ENCODE data around the gene KCNQ1. TPM values are rescaled to one million over a fixed set of nuclear protein-coding genes. Genes with fewer than 3 reads are reported as not detected.

Gene KCNQ1
- total and polyA plus RNA-seq, 12 donors: 11.0 to 447 (median 320) TPM

DNA sequence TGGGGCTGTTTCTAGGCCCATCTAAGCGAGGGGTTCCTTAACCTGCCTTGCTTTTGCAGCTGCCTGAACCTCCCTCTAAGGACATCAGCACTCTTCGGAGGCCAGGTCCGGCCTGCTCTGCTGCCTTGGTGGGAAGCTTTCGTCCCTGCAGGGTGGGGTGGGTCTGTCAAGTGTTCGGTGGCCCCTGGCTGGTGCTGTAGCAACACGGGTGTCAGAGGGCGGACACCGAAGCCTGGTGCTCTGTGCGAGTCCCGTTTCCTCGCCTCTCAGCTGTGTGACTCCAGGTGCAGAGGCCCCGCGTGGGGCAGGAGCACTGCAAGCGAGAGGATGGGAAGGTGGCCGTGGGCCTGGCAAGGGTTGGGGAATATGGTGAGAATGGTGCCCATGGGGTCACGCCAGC lies 376.2 kb downstream of the KCNQ1 start:
- TF ChIP-seq, protein P1, sequence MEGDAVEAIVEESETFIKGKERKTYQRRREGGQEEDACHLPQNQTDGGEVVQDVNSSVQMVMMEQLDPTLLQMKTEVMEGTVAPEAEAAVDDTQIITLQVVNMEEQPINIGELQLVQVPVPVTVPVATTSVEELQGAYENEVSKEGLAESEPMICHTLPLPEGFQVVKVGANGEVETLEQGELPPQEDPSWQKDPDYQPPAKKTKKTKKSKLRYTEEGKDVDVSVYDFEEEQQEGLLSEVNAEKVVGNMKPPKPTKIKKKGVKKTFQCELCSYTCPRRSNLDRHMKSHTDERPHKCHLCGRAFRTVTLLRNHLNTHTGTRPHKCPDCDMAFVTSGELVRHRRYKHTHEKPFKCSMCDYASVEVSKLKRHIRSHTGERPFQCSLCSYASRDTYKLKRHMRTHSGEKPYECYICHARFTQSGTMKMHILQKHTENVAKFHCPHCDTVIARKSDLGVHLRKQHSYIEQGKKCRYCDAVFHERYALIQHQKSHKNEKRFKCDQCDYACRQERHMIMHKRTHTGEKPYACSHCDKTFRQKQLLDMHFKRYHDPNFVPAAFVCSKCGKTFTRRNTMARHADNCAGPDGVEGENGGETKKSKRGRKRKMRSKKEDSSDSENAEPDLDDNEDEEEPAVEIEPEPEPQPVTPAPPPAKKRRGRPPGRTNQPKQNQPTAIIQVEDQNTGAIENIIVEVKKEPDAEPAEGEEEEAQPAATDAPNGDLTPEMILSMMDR (IDR thresholded peaks at IDR 0.05): no peak
- TF ChIP-seq POLR2A (IDR thresholded peaks at IDR 0.05): no peak
- Histone ChIP-seq H3K4me3 (no peak overlapping the region), H3K4me1 (replicated peaks in 1 of 2) (peaks cover 14 to 23% of the 10 kb centered on the region in 2 donors), H3K36me3 (replicated peaks in 1 of 2) (no peaks in the 10 kb centered on the region), H3K27ac (no peak overlapping the region), H3K9me3 (replicated peaks in 1 of 3) (peaks cover 0 to 6% (median 0%) of the 10 kb centered on the region in 3 donors), H3K27me3 (no peaks in the 10 kb centered on the region)
- DNase-seq: no peak
- intact Hi-C loops (cut with DNase I): no loop called here
- WGBS, 4 donors: 94 to 98% (median 97%) methylated on average over 10 to 16 of the region's 16 CpGs

DNA sequence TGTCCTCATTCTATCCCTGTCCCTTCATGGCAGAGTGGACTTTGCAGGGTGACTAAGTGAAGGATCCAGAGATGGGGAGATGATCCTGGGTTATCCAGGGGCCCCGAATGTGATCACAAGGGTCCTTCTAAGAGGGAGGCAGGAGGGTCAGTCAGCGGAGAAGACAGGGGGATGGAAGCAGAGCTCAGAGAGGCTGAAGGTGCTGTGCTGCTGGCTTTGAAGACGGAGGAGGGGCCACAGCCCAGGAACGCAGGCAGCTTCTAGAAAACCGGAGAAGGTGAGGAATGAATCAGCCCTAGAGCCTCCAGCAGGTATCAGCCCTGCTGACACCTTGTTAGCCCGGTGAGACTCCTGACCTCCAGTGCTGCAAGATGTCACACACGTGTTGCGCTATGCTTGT lies 377.1 kb downstream of the KCNQ1 start:
- Histone ChIP-seq H3K27ac (no peak overlapping the region), H3K4me3 (no peak overlapping the region), H3K27me3 (no peaks in the 10 kb centered on the region), H3K4me1 (replicated peaks in 1 of 2) (peaks cover 14 to 32% of the 10 kb centered on the region in 2 donors), H3K9me3 (replicated peaks in 1 of 3) (peaks cover 0 to 6% (median 0%) of the 10 kb centered on the region in 3 donors), H3K36me3 (replicated peaks in 1 of 2) (no peaks in the 10 kb centered on the region)
- intact Hi-C loops (cut with DNase I): no loop called here
- 94 to 98% (median 97%) methylated on average over 6 to 8 of the region's 8 CpGs for WGBS, 4 donors
- TF ChIP-seq, protein P1 (IDR thresholded peaks at IDR 0.05): no peak
- no peak for TF ChIP-seq POLR2A (IDR thresholded peaks at IDR 0.05)
- DNase-seq: no peak

DNA sequence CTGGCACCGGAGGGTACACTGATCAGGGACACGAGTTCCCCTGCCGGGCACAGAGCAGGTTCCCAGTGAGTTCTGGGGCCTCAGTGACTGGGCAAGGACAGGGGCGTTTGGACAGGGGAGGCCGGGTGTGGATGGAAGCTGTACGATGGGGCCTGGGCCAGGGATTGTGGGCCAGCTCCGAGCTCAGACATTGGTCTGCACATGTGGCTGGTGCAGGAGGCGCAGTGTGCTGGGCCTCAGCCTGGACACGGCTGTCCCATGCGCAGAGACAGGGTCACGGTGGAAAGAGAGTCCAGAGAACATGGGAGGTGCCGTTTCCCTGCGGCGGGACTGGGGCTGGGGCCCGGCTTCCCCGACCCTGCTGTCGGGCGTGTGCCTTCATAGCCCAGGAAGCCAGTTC lies 380.0 kb downstream of the KCNQ1 start:
- no peaks in the 10 kb centered on the region for H3K36me3 ChIP-seq (replicated peaks in 1 of 2)
- no peak for DNase-seq
- WGBS, 4 donors: 72 to 80% (median 76%) methylated on average over 15 to 18 of the region's 18 CpGs
- H3K4me1 ChIP-seq (replicated peaks in 1 of 2): peaks cover 14 to 36% of the 10 kb centered on the region in 2 donors
- no peaks in the 10 kb centered on the region for H3K27me3 ChIP-seq
- H3K9me3 ChIP-seq (replicated peaks in 1 of 3): no peaks in the 10 kb centered on the region
- no peak overlapping the region for H3K4me3 ChIP-seq
- intact Hi-C loops (cut with DNase I): no loop called here
- no peak for TF ChIP-seq POLR2A (IDR thresholded peaks at IDR 0.05)
- TF ChIP-seq, protein P1 (IDR thresholded peaks at IDR 0.05): no peak
- H3K27ac ChIP-seq: peak overlapping the region in 4 of 5 donors; percentile 65 to 97 (median 81)

DNA sequence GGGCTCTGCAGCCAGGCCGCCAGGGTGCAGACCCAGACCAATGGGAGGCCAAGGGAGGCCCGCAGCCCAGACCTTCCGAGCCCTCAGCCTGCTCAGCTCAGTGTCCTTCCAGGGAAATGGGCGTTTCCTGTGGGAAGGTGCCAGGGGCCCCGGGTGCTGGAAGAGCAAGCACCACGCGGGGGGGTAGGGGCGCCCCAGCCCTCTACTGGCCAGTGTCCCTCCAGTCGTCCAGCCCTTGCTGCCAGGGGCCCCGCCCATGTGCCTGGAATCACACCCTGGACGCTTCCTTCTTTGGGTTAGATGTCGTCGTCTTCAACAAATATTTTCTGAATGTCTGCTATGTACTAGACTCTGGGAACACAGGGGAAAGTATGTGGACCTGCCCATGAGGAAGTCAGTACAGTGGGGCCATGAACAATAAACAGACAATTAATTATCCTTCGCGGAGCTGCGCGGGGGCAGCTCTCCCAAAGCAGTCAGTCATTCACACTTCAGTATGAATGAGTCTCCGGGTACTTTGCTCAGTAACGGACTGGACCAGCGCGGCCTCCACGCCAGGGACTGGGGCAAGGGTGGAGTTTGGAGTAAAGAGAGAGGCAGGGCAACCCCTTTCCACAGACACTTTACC lies 380.6 kb downstream of the KCNQ1 start:
- no peaks in the 10 kb centered on the region for H3K36me3 ChIP-seq (replicated peaks in 1 of 2)
- no peaks in the 10 kb centered on the region for H3K9me3 ChIP-seq (replicated peaks in 1 of 3)
- DNase-seq: peak; percentile 49 to 84 (median 69)
- intact Hi-C loops (cut with DNase I): no loop called here
- no peaks in the 10 kb centered on the region for H3K27me3 ChIP-seq
- H3K27ac ChIP-seq: peak overlapping the region in 4 of 5 donors; percentile 65 to 97 (median 81)
- TF ChIP-seq, protein P1 (IDR thresholded peaks at IDR 0.05): peak in 3 of 6 experiments; percentile 10 to 26 (median 19)
- no peak for TF ChIP-seq POLR2A (IDR thresholded peaks at IDR 0.05)
- peaks cover 14 to 36% of the 10 kb centered on the region in 2 donors for H3K4me1 ChIP-seq (replicated peaks in 1 of 2)
- no peak overlapping the region for H3K4me3 ChIP-seq
- 43 to 76% (median 58%) methylated on average over 14 to 22 of the region's 22 CpGs for WGBS, 4 donors

All from adrenal gland (tissue), 12 donors.